GM19324 (cell line): ENCODE data around the gene GPR179.

Source experiments
- ATAC-seq: cut with Tn5 transposase; IDR thresholded peaks from one replicate; pipeline ENCODE4 v1.9.1; 2021; ENCODE audit warnings: mild to moderate bottlenecking, moderate library complexity; ENCODE audit not compliant: unreplicated experiment, low FRiP score

Gene GPR179

DNA sequence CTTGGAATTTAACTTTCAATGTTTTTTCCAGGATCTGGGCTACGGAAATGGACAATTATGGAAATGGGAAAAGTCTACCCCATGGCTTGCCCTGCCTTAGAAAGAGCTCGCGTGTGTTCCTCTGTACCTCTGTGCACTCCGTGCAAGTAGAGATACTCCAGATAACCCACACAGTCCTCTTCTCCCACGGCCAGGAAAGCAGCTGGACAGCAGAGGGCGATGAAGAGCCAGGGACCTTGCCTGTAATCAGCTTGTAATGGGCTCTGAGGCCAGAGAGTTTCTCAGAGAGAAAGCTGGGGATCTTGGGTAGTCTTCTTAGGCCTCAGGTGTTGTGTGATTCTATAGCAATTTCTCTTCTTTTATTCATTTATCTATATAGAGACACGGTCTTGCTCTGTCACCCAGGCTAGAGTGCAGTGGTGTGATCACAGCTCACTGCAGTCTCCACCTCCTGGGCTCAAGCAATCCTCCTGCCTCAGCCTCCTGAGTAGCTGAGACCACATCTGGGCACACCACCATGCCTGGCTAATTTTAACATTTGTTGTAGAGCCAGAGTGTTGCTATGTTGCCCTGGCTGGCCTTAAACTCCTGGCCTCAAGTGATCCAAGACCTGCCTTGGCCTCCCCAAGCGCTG lies 5.5 kb upstream of the GPR179 start:
- ATAC-seq: no peak

DNA sequence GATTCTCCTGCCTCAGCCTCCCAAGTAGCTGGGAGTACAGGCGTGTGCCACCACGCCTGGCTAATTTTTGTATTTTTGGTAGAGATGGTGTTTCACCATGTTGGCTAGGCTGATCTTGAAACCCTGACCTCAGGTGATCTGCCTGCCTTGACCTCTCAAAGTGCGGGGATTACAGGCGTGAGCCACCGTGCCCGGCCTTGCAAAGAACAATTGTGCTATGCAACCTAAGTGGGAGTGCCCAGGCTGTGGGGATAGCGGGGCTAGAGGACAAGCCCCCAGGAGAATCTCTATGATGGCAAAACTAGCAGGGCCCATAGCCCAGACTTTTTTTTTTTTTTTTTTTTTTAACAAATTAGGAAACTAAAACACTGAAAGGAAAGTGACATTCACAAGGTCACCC lies 2.0 kb upstream of the GPR179 start:
- ATAC-seq: no peak

DNA sequence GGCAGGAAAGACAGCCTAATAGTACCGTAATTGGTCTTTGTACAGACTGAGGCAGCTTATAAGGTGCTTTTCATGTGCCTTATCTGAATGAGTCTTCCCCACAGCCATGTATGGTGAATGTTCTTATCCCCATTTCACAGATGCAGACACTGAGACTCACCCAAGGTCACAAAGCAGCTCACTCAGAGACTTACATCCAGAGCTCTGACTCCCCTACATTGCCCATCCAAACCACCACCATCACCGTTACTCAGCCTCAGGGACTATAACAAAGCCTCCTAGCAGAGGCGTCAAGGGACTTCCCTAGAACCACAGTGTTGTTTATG lies 627 bp upstream of the GPR179 start:
- ATAC-seq: no peak

DNA sequence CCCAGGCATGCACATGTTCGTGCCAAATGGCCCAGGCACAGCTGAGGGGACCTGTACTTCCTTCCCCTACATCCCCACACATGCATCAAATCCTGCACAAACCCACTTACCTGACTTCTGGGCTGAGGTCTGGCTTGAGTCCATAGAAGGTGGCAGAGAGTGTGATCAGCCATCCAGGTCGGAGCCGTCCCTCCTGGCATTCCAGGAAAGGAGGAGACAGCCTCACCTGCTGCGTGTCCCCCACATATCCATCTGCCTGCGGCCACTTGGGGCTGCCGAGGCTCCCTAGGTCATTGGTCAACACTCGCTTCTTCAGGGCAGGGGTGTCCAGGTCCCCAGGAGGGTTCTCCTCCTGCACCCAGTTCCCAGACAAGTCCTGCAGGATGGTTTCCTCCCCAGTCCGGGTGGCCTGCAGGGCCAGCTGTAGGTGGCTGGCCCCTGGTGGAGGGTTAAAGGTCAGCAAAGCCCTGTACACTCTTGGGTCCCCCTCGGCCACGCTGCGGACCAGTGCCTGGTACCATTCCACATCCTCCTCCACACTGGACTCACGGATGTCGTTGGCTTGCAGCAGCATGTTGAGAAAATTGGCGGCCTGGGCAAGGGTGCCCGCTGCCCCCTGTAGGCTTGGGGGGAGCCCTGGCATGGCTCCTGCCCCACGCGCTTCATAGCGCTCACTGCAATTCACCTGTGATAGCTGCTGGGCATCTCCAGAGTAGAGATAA lies 709 bp downstream of the GPR179 start:
- ATAC-seq: no peak

DNA sequence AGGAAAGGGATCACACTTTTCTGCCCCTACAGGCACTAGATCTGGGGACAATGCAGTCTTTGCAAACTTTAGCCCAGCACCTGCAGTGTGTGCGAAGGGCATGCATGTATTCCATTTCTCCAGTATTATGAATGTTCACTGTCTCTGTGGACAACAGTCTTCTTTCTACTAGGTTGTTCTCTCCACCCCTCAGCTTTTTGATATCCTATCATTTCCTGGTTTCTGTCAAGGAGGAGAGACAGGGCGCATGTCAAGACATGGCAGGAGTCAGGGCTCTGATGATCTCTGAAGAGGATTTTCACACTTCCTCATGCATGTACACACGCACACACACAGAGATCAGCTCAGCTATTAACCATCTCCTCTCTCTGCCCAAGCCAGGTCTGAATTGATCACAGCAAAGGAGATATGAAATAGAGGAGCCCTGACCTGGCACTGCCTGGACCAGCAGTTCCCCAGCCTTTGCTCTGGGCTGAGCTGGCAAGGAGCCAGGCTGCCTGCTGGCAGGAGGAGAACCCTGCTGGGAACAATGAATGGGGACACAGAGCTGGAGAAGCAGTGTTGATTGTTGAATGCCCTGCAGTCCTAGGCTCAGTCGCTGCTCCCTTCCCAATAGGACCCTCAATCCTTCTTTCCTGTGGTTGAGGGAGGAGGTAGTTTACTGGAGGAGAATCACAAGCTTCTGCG lies 2.6 kb downstream of the GPR179 start:
- no peak for ATAC-seq

DNA sequence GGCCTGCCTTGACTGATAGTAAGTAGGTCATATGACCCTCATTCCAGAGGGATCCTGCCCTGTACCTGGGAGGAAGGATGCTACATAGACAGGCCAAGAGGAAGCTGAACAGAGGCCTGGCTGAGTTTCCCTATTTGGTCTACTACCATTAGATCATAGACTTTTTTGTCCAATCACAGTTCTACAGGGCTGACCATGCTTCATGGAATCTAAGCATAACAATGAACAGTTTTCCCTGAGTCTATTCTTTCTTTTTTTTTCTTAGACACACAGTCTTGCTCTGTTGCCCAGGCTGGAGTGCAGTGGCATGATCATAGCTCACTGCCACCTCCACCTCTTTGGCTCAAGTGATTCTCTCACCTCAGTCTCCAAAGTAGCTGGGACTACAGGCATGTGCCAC lies 3.9 kb downstream of the GPR179 start:
- no peak for ATAC-seq

DNA sequence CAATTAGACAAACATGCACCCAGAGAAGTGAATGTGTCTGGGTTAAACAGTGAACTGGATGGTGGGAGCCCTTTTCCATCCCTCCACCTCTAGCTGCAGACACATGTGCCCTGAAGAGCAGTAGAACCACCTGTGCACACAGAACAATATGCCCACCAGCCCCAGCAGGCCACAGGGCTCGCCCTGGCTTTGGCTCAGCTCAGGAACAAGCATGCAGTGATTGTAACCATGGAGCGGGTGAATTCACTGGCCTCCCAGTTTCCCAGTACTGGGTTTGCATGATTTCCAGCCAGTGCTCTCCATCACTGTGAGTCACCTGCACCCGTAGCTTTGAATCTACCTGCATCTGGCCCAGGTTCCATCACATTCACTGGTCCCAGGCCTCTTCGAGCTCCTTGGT lies 5.2 kb downstream of the GPR179 start:
- ATAC-seq: no peak

DNA sequence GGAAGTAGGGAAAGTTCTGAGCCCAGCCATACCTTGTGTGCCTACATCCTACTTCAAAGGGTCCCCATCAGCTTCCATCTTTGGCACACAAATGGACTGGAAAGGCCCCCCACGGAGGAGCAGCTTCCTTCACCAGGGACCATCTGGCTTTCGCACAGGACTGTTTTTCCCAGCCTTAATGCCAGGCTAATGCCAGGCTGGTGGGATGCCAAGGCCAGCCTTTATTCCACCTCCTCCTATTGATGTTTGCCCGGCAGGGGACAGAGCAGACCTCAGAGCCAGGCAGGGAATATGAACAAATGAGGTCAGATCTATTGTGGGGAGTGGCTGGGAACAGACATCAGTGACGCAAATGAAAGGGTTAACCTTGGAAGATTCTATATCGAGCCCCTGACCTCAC lies 5.7 kb downstream of the GPR179 start:
- ATAC-seq: no peak

DNA sequence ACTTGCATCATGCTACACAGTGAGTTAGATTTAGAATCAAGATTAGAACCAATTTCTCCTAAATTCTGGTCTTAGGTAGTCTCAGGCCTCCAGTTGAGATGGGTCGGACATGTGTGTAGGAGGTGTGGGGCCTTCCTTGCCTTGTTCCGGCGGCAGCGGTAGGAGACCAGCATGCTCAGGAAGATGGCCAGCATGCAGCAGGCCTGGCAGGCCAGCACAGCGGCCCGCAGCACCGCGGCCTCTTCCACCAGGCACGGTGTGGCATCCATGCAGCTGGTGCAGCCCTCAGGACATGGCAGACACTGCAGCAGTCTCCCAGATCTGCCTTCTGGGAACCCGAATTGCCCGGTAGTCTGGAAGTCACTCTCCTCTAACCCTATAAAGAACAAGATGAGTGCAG lies 6.9 kb downstream of the GPR179 start:
- ATAC-seq: no peak

DNA sequence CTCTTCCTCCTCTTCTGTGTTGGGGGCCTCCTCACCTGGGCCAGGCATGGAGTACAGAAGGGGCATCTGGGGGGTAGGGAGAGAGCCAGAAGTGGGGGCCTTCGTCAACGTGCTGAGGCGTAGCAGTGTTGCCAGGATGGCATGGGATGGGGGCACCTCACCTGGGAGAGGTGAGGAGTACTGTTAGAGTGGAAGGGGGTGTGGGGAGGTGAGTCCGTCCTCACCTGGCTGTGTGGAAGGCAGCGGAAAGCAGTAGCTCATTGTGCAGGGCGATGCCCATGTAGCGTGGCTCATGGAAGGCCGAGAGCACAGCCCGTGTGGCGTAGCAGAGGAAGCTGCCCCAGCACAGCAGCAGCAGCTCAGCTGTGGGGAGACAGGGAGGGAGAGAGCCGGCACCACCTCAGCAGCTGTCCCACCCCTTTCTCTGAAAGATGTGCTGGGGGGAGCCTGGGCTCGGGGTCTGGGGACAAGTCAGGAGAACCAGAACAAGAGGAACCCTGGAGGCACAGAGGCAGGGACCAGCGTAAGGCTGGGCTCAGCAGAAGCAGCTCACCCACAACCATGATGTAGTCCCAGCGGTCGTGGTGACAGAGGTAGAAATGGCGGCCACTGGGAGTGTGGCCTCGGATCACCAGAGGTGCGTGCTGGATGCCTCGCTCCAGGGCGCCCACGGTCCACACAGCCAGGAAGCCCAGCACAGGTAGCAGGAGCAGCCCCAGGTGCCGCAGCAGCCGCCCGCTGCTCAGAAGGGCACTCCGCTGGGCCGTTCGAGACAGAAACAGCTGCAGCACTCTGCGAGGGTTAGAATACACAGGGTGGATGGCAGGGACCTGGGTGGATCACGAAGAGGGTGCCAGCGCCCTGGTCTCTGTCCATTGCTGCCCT lies 9.0 kb downstream of the GPR179 start:
- ATAC-seq: no peak

DNA sequence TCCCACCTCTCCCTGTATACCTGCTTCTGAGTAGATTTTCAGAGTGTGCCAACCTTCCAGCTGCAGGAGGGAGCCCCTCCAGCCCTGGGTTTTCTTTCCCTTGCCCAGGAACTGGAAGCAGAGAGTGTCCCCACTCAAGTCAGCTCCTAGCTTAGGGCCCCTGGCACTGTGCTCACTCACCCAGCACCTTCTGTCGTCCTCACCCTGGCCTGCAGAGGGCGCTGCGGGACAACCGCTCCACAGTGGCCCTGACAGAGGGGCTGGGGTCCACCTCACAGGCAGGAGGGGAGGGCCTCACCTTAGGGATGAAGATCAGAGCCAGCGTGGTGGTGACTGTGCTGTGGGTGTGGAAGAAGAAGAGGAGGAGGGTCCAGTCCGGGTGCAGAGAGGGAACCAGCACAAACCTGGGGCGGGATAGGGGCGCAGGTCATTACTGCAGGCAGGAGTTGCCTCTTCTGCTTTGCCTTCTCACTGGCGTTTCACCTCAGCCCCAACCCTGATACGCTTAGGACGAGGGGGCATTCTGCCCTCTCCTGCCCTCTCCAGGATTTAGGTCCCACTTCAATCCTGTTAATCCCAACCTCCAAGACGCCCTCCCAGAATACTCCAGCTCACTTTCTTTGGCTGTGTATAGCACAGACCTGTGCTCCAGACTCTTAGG lies 10.0 kb downstream of the GPR179 start:
- no peak for ATAC-seq

DNA sequence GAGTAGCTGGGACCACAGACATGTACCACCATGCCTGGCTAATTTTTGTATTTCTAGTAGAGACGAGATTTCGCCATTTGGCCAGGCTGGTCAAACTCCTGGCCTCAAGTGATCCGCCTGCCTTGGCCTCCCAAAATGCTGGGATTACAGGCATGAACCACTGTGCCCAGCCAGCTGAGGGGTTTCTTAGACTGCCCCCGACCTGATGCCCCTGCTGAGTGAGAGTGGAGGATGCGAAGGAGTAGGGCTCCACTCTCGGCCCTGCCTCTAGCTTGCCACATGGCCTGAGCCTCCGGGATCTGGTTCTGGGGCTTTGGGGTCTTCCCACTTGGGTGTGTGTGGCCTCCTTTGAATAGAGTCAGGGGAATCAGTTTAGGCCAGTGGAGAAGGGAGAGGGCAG lies 11.0 kb downstream of the GPR179 start:
- no peak for ATAC-seq

DNA sequence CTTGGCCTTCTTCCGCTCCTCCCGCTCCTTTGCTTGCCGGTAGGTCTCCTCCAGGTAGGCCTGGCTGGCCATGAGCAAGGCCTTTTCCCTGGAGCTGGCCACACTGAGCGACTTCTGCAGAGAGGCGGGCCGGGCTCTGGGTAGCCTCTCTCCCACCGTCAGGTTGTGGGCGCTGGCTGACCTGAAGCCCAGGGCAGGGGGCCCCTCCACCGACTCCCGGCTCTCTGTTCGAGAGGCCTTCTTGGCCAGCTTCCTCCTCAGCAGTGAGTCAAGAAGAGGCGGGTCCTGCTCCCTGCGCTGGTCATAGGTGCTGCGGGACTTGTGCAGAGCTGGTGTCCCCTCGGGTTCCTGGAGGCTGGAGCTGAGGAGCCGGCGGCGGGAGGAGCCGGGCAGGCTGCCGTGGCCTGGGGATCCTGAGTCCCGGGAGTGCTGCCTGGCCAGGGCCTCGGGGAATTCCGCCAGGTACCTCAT lies 12.8 kb downstream of the GPR179 start:
- ATAC-seq: no peak

DNA sequence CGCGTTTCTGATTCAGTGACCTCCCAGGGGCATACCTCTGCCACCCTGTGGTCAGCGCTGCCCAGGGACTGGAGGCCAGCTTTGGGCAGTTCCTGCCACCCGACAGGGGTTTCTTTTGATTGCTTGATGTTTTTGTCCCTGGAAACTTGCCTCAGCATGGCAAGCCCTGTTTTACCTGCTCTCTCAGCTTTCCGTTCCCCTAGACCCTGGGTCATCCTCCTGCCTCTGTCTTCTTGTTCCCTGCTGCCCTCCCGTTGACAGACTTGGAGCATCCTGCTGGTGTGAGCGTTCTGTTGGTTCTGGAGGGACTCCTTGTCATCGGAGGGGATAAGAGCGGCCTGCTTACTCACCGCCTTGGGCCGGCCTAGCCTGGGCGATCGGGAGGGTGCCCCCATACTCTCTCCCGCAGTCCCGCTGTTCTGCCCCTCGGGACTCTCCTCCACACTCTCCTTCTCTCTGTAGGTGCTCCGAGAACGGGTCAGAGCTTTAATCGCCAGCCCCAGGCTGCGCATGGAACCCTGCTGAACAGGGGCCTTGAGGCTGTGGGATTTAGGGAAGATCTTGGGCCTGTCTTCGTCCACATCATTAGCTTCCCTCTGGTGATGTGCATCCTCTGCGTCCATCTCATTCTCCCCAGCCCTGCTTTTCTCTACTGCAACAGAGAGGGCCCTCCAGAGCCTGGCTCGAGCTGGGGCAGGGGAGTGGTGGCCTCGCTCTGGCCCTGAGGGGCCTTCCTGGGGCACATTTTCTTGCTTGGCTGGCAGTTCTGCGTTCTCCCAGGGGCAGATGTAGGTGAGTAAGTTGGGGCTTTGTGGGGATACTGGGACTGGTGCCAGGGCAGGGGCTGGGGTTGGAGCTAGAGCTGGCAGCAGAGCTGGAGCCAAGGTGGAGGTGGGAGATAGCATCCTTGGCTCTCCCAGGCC lies 13.7 kb downstream of the GPR179 start:
- ATAC-seq: no peak

DNA sequence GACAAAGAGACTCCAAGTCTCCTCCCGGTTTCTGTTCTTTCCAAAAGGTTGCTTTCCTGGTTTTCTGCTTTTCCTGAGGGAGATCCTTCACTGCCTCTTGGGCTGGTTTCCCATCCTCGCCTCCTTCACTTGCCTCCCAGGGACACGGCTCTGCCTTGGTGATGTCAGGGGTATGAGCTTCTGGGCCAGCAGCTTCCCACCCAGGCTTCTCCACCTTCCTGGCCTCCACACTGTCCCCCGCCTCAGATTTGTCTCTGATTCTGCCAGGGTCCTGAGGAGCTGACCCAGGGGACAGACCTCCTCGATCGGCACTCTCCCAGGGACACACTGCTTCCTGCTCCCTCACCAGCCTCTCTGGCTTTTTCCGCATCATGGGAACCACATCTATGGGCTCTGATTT lies 14.5 kb downstream of the GPR179 start:
- no peak for ATAC-seq

DNA sequence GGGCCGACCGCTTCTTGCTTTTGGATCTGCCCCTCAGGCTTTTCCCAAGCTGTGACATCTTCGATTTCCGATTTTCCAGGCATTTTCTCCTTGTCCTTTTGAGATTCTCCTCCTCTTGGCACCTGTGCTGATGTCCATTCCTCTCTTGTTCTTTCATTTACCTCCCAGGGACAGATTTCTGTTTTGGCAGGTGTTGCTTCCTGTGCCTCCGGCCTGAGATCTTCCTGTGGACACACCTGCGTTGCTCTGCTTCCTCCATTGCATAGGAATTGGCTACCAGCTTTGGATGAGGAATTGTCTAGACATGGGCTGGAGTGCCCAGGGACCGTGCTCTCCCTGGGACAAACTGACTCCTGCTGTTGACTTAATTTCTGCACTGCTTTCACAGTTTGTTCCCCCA lies 15.1 kb downstream of the GPR179 start:
- no peak for ATAC-seq

DNA sequence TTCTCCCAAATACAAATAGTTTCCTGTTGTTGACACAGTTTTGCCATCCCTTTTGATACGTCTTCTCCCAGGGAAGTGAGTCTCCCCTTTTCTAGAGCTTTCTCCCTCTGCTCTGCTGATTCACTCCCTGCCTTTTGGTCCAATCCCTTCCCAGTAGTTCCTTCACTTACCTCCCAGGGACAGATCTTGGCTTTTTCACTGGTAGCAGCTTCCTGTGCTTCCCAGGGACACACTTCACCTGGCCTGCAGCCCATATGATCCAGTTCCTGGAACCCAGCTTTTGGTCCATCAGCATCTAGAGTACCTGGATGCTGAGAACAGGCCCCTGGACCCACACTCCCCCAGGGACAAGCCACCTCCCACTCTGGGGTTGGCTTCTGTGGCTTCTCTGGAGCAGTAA lies 15.8 kb downstream of the GPR179 start:
- ATAC-seq: no peak

DNA sequence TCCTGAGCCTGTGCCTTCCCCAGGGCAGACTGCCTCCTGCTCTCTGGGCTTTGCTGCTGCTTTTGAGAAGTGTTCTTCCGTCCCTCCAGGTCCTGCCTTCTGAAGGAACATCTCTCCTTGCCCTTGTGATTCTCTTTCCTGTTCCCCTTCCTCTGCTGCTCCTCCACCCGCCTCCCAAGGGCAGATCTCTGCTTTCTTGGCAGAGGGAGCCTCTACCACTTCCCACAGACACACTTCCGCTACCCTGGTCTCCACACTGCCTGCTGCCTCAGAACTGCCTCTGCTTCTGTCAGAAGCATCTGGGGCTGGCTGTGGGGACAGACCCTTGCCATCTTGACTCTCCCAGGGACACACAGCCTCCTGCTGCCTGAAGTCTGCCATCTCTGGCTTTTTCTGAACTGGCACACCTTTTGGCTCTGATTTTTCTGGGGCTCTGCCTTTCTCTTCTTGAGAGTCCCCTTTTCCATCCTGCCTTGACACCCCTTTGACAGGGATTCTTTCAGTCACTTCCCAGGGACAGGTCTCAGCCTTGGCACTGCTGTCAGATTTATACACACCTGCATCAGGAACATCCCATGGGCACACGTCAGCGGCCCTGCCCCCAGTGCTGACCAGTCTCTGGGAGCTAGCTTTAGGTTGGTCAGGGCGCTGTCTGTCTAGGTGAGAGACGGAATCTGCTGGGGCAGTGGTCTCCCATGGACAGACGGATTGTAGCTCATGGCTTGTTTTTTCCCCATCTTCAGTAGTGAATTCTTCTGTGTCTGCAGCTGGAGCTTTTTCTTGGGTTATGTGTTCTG lies 16.6 kb downstream of the GPR179 start:
- ATAC-seq: no peak
